ENCODE results near the gene OSBPL10.

Gene OSBPL10

GRCh38 chr3:31695280-31696008 lies 285.6 kb downstream of the OSBPL10 start:
- TF ChIP-seq PATZ1 (CRISPR knock-in tag; IDR thresholded peaks at IDR 0.05; ENCODE audit: borderline replicate concordance) (no peak), TOX (CRISPR knock-in tag; IDR thresholded peaks at IDR 0.05; ENCODE audit: borderline replicate concordance) (no peak), PPARA (CRISPR knock-in tag; IDR thresholded peaks at IDR 0.05; ENCODE audit: borderline replicate concordance) (no peak), RARB (CRISPR knock-in tag; IDR thresholded peaks at IDR 0.05) (no peak), ESRRG (CRISPR knock-in tag; IDR thresholded peaks at IDR 0.05) (no peak), ZFP30 (CRISPR knock-in tag; IDR thresholded peaks at IDR 0.05) (no peak), GLIS3 (CRISPR knock-in tag; IDR thresholded peaks at IDR 0.05) (no peak), ZC3H10 (CRISPR knock-in tag; IDR thresholded peaks at IDR 0.05) (no peak), TSHZ2 (CRISPR knock-in tag; IDR thresholded peaks at IDR 0.05) (no peak), BACH2 (CRISPR knock-in tag; IDR thresholded peaks at IDR 0.05; ENCODE audit: borderline replicate concordance) (no peak), CREB5 (CRISPR knock-in tag; IDR thresholded peaks at IDR 0.05; ENCODE audit: low read depth) (no peak)

GRCh38 chr3:31693346-31693745 lies 287.7 kb downstream of the OSBPL10 start:
- TF ChIP-seq ZC3H10 (CRISPR knock-in tag; IDR thresholded peaks at IDR 0.05) (no peak), RARB (CRISPR knock-in tag; IDR thresholded peaks at IDR 0.05) (no peak)
- no peak for ATAC-seq

More at GRCh38 chr3:31695280-31696008, 285.6 kb downstream of the OSBPL10 start:
- no peak for ATAC-seq

- TF ChIP-seq BACH2 (CRISPR knock-in tag; IDR thresholded peaks at IDR 0.05; ENCODE audit: borderline replicate concordance) (no peak), ZNF565 (CRISPR knock-in tag; conservative IDR thresholded peaks at IDR 0.05; ENCODE audit: low read depth) (no peak), TSHZ2 (CRISPR knock-in tag; IDR thresholded peaks at IDR 0.05) (no peak), SNAI2 (CRISPR knock-in tag; IDR thresholded peaks at IDR 0.05) (no peak), ZNF8 (CRISPR knock-in tag; IDR thresholded peaks at IDR 0.05) (no peak), POU6F1 (CRISPR knock-in tag; IDR thresholded peaks at IDR 0.05; ENCODE audit: borderline replicate concordance, low read depth) (no peak), ZC3H10 (CRISPR knock-in tag; IDR thresholded peaks at IDR 0.05) (no peak), TOX (CRISPR knock-in tag; IDR thresholded peaks at IDR 0.05; ENCODE audit: borderline replicate concordance) (no peak), TCF4 (CRISPR knock-in tag; IDR thresholded peaks at IDR 0.05; ENCODE audit: borderline replicate concordance) (no peak), OSR1 (CRISPR knock-in tag; IDR thresholded peaks at IDR 0.05) (no peak), PPARA (CRISPR knock-in tag; IDR thresholded peaks at IDR 0.05; ENCODE audit: borderline replicate concordance) (no peak), ARNTL (CRISPR knock-in tag; IDR thresholded peaks at IDR 0.05; ENCODE audit: borderline replicate concordance, low read depth) (no peak)
- no peak for ATAC-seq
Measured at GRCh38 chr3:31692751-31693150, 288.3 kb downstream of the OSBPL10 start.

All from SK-N-SH treated with all-trans-retinoic acid at 6 μM for 48 hours (cell line).